ENCODE results near the gene AP5B1. TPM values are rescaled to one million over a fixed set of nuclear protein-coding genes. Genes with fewer than 3 reads are reported as not detected.
A peak's percentile ranks its signal among the peaks of the same experiment; 100 is the strongest.

The AP5B1 gene
- polyA plus RNA-seq, 1 experiment: 2.6 TPM

DNA sequence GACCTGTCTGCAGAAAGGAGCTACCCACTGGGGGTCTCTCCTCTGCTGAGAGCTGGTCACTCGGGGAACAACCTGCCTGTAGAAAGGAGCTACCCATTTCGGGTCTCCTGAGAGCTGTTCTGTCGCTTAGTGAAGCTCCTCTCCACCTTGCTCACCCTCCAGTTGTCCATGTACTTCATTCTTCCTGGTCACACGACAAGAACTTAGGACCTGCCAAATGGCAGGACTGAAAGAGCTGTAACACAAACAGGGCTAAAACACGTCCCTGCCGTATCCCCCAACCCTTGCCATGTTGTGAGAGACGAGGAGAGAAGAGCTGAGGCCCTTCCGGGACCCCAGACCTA is 36.1 kb downstream of the AP5B1 start:
- Histone ChIP-seq H3K9me3 (ENCODE audit: control insufficient read depth, insufficient read depth, low read length) (peaks cover 6% of the 10 kb centered on the region; the same call in 1 of the 2 replicates), H3K27ac (ENCODE audit: low read depth, low read length) (no peak overlapping the region), H3K27me3 (ENCODE audit: control insufficient read depth, insufficient read depth, low read length) (peaks cover 19% of the 10 kb centered on the region), H3K4me3 (ENCODE audit: low read depth, low read length) (no peak overlapping the region)
- TF ChIP-seq, protein P1, sequence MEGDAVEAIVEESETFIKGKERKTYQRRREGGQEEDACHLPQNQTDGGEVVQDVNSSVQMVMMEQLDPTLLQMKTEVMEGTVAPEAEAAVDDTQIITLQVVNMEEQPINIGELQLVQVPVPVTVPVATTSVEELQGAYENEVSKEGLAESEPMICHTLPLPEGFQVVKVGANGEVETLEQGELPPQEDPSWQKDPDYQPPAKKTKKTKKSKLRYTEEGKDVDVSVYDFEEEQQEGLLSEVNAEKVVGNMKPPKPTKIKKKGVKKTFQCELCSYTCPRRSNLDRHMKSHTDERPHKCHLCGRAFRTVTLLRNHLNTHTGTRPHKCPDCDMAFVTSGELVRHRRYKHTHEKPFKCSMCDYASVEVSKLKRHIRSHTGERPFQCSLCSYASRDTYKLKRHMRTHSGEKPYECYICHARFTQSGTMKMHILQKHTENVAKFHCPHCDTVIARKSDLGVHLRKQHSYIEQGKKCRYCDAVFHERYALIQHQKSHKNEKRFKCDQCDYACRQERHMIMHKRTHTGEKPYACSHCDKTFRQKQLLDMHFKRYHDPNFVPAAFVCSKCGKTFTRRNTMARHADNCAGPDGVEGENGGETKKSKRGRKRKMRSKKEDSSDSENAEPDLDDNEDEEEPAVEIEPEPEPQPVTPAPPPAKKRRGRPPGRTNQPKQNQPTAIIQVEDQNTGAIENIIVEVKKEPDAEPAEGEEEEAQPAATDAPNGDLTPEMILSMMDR (IDR thresholded peaks at IDR 0.05; ENCODE audit: low read depth, low read length): no peak
- DNase-seq (ENCODE audit: low read depth, low spot score): no peak
- POLR2A ChIA-PET: interaction anchor here (0.6 to 1.4 kb wide), 3 partner anchors 24 to 74 kb away, joined by 3 to 4 read pairs (median 3); partner anchors contain the start of gene RNASEH2C
- CTCF ChIA-PET: interaction anchor here (1.5 kb wide), 1 partner anchor 73 kb away, joined by 8 read pairs; no protein-coding TSS in a partner anchor

DNA sequence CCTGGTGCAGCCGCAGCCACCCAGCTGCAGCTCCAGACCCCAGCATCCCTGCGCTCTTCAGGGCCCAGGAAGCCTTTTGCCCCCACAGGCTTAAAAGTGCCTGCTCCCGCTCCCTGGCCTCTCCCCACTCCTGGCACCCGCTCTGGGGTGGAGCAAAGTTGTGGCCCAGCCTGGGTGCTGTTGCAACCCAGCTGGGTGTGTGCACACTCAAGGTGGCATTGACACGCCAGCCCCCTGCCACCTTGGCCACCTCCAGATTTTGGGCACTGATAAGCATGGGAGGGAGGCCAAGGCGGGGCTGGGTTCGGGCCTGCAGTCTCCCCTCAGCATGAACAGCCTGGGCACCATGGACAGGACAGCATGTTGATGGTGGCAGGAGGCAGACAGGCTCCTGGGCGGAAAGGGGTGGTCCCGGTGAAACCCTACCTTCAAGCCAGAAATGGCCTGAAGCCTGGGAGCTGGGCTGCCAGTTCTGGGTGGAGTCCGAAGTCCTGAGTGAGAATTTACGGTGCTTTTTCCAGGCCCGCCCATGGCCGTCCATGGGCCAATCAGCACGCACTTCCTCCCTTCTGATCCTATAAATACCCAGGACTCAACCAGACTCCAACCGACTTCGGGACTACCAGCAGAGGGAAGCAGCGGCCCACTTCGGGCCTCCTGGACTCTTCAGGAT is 36.6 kb downstream of the AP5B1 start:
- ChIA-PET POLR2A (interaction anchor here (0.6 to 1.4 kb wide), 3 partner anchors 24 to 75 kb away, joined by 3 to 4 read pairs (median 3); partner anchors contain the start of gene RNASEH2C), CTCF (interaction anchor here (1.5 kb wide), 1 partner anchor 73 kb away, joined by 8 read pairs; no protein-coding TSS in a partner anchor)

DNA sequence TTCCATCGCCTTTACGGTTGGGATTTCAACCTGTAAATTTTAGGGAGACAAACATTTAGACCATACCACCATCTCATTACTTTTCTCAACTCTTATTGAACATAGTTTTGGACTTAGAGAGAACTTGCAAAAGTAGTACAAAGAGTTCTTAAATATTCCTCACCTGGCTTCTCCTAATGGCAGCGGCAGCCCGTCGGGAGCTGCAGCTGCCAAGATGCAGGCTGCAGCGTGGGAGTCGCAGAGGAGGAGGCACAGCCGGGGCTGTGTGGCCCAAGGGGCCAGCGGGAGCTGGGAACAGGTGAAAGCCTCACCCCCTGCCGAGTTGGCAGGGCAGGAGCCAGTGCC is 37.1 kb downstream of the AP5B1 start:
- CTCF ChIA-PET: interaction anchor here (1.5 kb wide), 1 partner anchor 74 kb away, joined by 8 read pairs; no protein-coding TSS in a partner anchor
- TF ChIP-seq, protein P1 (IDR thresholded peaks at IDR 0.05; ENCODE audit: low read depth, low read length): no peak
- DNase-seq (ENCODE audit: low read depth, low spot score): no peak

More for the DNA sequence above, 36.6 kb downstream of the AP5B1 start:
- peaks cover 14% of the 10 kb centered on the region for H3K27me3 ChIP-seq (ENCODE audit: control insufficient read depth, insufficient read depth, low read length)
- no peak overlapping the region for H3K27ac ChIP-seq (ENCODE audit: low read depth, low read length)
- H3K4me3 ChIP-seq (ENCODE audit: low read depth, low read length): no peak overlapping the region
- TF ChIP-seq, protein P1 (IDR thresholded peaks at IDR 0.05; ENCODE audit: low read depth, low read length): 0 out of 2 replicates have a peak, but pooled peaks have one; percentile 7
- no peak for DNase-seq (ENCODE audit: low read depth, low spot score)
- peaks cover 6% of the 10 kb centered on the region; the same call in 1 of the 2 replicates for H3K9me3 ChIP-seq (ENCODE audit: control insufficient read depth, insufficient read depth, low read length)

DNA sequence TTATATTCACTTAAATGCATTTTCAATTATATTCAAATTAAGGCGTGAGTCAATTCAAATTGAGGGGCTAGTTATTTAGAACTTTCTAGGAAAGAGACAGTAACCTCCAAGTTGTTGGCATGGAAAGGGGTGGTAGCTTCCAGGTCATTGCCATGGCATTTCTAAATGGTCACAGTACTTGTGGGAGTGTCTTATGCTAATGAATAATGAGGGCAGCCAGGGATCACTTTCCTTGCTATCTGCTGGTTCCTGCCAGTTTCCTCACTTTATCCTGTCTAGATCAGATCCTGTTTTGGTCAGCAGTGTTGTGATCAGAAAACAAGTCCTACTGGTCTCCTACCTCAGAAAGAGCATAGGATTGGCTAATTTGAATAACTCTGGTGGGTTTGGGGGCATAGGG is 38.4 kb downstream of the AP5B1 start:
- Histone ChIP-seq H3K27me3 (ENCODE audit: control insufficient read depth, insufficient read depth, low read length) (peaks cover 10% of the 10 kb centered on the region), H3K4me3 (ENCODE audit: low read depth, low read length) (no peak overlapping the region), H3K9me3 (ENCODE audit: control insufficient read depth, insufficient read depth, low read length) (peaks cover 6% of the 10 kb centered on the region; the same call in 1 of the 2 replicates), H3K27ac (ENCODE audit: low read depth, low read length) (no peak overlapping the region)
- TF ChIP-seq, protein P1 (IDR thresholded peaks at IDR 0.05; ENCODE audit: low read depth, low read length): no peak
- CTCF ChIA-PET: no interaction called here
- no peak for DNase-seq (ENCODE audit: low read depth, low spot score)
- POLR2A ChIA-PET: no interaction called here

More for the DNA sequence above, 37.1 kb downstream of the AP5B1 start:
- H3K4me3 ChIP-seq (ENCODE audit: low read depth, low read length): no peak overlapping the region
- no peak overlapping the region for H3K27ac ChIP-seq (ENCODE audit: low read depth, low read length)
- POLR2A ChIA-PET: no interaction called here
- peaks cover 14% of the 10 kb centered on the region for H3K27me3 ChIP-seq (ENCODE audit: control insufficient read depth, insufficient read depth, low read length)
- H3K9me3 ChIP-seq (ENCODE audit: control insufficient read depth, insufficient read depth, low read length): peaks cover 6% of the 10 kb centered on the region; the same call in 1 of the 2 replicates

DNA sequence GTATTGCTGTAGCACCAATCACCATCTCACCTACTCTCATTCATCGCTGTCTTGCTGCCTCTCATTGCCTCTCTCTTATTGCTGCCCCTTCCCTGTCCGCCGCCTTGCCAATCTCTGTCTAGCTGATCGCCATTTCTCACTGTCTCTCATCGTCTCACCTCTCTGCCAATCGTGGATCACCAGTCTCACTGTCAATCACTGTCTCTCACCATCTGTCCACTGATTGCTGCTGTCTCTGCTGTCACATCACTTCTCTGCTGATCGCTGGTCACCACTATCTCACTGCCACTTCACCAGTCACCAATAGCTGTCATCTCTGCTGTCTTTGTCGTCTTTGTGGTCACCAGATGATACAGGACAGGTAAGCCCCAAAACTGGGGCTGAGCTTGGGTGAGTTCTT is 39.6 kb downstream of the AP5B1 start:
- CTCF ChIA-PET: interaction anchor here (1.1 kb wide), 1 partner anchor 29 kb away, joined by 3 read pairs; the partner anchor contains the start of gene KAT5
- peaks cover 10% of the 10 kb centered on the region for H3K27me3 ChIP-seq (ENCODE audit: control insufficient read depth, insufficient read depth, low read length)
- TF ChIP-seq, protein P1 (IDR thresholded peaks at IDR 0.05; ENCODE audit: low read depth, low read length): no peak
- H3K4me3 ChIP-seq (ENCODE audit: low read depth, low read length): no peak overlapping the region
- no peak for DNase-seq (ENCODE audit: low read depth, low spot score)
- H3K27ac ChIP-seq (ENCODE audit: low read depth, low read length): no peak overlapping the region
- peaks cover 6% of the 10 kb centered on the region; the same call in 1 of the 2 replicates for H3K9me3 ChIP-seq (ENCODE audit: control insufficient read depth, insufficient read depth, low read length)
- POLR2A ChIA-PET: no interaction called here

Data from AG04450 (cell line).